GM12891 (cell line): ENCODE results near the gene RNF10.

ENCODE experiments used
- PAX5 ChIP-seq: IDR thresholded peaks from 2 replicates; pipeline ENCODE4 v1.6.1; 2011; ENCODE audit warnings: low read length, moderate library complexity, mild to moderate bottlenecking; ENCODE audit not compliant: insufficient read depth, severe bottlenecking
- POLR2A ChIP-seq: IDR thresholded peaks from 2 replicates; pipeline ENCODE4 v1.6.1; 2011; ENCODE audit warnings: low read depth, low read length, control low read depth
- POLR2AphosphoS5 ChIP-seq: IDR thresholded peaks from 2 replicates; pipeline ENCODE4 v1.6.1; 2011; ENCODE audit warnings: low read depth, low read length, control low read depth
- SPI1 ChIP-seq: IDR thresholded peaks from 2 replicates; pipeline ENCODE4 v1.6.1; 2011; ENCODE audit warnings: low read depth, low read length, control low read depth
- TAF1 ChIP-seq: IDR thresholded peaks from 2 replicates; pipeline ENCODE4 v1.6.1; 2011; ENCODE audit warnings: low read depth, low read length, control low read depth

DNA sequence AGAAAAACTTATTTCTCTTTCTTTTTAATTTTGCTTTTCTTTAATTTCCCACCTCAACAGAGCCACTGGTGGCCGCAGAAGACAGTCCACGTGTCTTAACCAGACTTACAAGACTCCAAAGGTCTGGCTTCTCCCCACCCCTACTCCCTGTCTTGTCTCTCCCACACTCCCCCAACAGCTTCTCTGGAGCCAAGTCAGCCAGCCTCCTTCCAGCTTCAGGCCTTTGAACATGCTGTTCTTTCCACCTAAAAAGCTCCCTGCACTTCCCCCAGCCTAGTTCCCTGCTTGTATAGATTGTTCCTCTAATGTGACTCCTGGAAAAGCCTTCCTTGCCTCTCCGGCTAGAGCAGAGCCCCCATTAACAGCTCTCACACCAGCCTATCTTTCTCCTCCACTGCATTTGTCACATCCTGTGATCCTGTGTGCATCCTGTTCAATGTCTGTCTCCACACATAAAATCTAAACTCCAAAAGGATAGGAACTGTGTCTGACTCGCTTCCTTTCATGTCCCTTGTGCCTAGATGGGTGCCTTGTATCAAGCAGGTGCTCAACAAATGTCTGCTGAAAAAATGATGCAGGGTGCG, 46.0 kb upstream of the RNF10 start:
- TF ChIP-seq POLR2AphosphoS5 (no peak), TAF1 (no peak), POLR2A (no peak), SPI1 (no peak), PAX5 (no peak)
